Measurements from ENCODE around the gene PRPF6.

The PRPF6 gene

DNA sequence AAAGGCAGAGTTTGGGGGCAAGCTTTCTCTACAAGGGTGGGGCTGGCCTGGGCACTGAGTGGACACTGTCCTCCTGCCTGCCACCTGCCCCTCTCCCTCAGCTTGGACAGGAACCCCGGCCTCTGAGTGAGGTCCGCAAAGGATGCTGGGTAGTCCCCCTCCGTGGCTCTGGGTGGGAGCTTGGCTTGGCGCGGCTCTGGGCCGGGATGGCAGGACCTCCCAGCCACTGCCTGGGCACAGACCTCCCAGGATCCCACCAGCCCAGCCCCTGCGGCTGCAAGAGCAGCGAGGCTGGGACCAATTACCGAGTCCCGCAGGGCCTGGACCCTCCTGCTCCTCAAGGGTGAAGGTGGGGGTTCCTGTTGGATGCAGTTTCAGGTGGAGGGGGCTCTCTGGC, 71.4 kb downstream of the PRPF6 start:
- DNase-seq, result no peak

DNA sequence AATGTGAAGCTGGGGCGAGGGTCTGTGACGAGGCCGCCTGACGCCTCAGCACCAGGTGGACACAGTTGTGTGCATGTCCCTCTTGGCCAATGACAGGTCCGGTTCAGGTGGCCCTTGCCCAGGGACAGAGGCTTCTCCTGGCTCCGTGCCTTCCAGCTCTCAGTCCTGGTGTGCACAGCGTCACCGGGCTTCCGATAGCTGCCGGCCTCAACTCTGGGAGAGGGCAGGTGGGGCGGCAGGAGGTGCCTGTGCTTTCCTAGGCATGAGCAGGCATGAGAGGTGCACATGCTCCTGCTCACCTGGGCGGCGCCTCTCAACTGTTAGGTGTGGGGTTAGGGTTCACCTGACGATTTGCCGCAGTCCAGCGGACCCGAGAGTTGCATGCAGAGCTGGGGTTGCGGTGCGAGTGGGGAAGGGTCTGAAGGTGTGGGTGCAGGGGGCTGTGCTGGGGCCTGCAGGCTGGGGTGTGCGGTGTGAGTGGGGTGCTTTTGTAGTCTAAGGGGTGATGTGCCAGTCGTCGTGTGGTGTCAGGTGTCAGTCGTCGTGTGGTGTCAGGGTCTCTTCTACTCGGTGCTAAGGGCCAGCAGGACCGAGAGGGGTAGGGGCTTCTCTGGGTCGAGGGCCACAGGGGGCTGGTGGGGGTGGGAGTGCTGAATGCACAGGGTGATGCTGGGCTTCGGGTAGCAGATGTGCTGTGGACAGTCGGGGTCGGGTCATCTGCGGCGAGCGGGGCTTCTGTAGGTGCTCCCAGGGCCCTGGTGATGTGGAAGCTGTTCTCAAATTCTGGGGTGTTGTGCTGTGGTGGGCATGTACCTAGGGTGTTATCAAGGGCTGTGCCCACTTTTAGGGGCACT, 72.3 kb downstream of the PRPF6 start:
- no peak for DNase-seq

DNA sequence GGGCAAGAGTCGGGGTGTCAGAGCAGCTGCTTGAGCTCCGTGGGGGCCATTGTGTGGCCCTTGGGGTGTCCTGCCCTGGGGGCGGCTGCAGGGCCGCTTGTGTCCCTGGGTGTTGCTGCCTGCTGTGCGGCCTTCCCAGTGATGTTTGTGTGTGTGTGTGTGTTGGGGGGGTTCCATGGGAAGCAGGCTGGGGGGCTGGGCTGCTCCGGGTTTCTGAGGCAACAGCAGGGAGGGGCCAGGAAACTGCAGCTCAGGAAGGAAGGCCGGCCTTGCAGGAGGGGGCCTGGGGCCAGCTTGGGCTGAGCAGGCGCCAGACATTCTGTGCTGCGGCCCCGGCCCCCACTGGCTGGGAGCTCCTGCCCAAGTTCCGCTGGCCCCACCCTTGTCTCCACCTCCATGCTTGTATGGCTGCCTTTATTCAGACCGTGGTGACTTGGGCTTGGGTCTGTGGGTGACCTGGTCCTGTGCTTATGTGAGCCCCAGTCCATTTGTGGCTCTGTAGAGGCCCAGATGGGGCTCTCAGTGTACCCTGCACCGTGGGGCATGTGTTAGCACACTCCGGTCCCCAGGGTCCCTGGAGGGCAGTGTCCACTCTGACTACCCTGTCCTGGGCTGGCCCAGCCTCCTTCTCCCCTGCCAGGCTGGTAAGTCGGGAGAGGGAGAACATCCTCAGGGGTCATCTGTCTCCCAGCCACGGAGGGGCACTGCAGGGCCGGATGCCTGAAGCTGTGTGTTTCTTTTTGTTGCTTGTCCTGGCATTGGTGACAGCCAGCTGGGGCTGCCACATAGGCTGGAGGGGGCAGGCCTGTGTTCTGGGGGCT, 73.1 kb downstream of the PRPF6 start:
- peak; percentile 91 for DNase-seq

- DNase-seq, result no peak
Observed at GRCh38 chr20:64055396-64055892, 74.5 kb downstream of the PRPF6 start.

GRCh38 chr20:64055893-64056638, 75.1 kb downstream of the PRPF6 start:
- DNase-seq, result no peak

GRCh38 chr20:64056639-64056888, 75.6 kb downstream of the PRPF6 start:
- no peak for DNase-seq

- DNase-seq, result no peak
Observed at GRCh38 chr20:64056889-64057627, 76.1 kb downstream of the PRPF6 start.

DNA sequence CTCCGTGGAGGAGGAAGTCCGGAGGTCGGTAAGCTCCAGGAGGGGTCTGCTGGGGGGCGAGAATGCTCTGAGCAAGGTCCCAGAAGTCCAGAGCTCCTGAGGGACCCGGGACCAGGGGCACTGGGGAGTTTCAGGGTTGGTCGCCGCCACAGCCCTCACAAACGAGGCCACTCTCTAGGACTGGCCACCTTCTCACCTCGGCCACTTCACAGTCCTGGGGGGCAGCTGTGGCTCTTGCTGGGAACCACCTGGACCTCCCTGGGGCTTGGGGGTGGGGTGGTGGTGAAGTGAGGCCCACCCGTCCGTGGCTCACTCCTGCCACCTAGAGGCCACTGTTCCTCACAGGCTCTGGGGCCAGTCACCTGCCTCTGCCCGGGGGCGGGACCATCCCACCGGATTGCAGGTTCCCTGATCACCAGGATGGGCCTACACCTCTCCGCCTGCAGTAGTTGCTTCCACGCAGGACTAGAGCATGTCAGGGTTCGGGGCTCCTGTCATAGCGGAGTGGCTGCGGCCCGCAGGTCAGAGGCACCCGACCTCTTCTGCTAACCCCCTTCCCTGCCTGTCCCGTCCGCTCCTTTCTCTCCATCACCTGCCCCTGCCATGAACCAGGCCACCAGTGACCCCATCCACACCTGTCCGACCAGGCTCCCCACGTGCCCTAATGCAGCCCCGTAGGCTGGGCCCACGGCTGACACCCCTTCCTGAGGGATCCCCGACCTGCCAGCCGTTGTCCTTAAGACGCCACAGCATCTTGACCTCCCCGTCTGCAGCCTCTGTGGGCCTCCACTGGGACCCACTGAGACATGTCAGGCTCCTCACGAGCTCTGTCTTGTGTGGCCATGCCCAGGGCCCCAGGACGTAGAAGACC, 76.9 kb downstream of the PRPF6 start:
- DNase-seq, result peak; percentile 65

DNA sequence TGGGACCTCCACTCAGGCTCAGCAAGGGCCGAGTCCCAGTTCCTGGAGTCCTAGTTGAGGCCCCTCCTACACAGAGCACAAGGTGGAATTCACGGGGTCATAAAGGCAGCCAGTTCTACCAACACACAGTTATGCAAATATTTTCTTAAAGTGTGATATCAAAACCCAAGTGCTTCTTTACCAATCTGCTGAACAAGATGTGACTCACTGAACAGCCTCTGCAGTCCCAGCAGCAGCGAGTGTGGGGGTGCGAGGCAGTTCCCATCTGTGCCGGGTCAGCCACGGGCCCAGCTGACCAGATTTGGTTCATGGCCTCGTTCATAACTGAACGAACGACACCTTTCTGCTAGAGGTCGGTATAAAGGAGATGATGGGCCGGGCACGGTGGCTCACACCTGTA, 77.6 kb downstream of the PRPF6 start:
- no peak for DNase-seq

DNA sequence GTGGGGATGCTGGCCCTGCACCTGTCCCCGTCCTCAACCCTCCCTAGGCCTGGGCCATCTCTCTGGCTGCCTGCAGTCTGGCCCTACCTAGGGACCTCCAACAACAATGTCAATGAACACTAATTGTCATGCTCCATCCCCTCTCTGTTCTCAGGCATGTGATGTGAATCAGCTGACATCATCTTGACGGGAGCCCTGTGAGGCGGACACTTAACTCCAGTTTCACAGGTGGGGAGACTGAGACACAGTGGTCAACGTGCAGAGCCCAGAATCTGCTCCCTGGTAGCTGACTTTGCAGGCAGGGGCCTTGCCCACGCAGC, 81.3 kb downstream of the PRPF6 start:
- DNase-seq, result no peak

DNA sequence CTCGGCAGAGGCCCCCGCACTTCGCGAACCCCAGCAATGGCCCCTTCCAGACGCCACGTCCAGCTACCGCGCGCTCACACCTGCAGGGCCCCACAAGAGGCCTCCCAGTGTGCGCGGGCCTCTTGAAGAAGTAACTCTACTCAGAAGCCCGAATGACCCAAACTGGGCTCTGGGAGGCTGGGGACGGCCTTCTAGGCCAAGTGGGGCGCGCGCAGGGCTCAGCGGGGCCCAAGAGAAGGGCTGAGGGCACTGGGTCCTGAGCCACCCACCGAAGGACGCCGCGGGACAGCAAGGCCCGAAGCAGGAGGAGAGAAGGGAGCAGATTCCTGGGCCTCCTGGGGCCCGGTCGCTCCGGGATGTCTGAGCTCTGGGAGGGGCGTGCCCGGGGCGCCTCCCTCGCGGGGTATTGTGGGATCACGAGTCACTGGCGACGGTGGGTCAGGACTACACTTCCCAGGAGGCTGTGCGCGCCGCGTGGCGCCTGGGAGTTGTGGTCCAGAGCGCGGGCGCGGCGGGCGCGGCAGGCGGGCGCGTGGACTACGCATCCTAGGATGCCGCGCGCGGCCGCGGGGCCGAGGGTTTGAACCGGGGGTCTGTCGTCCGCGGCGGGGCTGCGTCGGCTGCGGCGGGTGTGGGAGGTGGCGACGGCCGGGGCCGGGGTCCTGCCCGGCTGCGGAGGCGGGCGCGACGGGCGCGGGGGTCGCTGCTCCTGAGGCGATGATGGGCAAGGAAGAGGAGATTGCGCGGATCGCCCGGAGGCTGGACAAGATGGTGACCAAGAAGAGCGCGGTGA, 81.9 kb downstream of the PRPF6 start, which contains the start of gene TCEA2:
Gene TCEA2, plus strand, starts transcription at position 603 of the 793 bp plus-strand sequence. Its CDS starts 115 bp downstream, at position 718.
- DNase-seq, result peak; percentile 93

GRCh38 chr20:64063389-64064144, 82.6 kb downstream of the PRPF6 start:
- no peak for DNase-seq

DNA sequence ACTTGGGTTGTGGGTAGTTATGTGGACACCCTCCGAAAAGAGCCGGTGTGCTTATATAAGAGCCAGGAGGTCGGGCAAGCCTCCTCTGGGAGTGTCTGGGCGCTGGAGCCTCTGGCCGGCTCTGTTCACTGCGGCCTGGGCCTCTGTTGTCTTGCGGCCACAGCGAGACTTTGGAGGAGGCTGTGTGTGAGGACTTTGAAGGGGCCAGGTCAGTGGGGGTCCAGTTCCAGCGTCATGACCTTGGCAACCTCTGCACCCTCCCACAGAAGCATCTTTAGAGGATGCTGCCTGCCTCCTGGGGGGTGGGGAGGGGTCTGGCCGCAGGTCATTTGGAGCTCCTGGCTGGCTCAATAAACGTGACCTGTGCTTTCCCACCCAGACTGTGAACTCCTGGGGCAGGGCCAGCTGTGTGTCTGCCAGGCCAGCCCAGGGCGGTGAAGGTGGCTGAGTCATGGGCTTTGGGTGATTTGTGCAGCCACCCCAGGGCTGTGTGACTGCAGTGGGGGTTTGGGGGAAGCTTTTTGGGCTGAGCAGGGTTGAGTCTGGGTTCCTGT, 83.3 kb downstream of the PRPF6 start:
- no peak for DNase-seq

GRCh38 chr20:64065062-64065973, 84.4 kb downstream of the PRPF6 start:
- DNase-seq, result no peak

- peak; percentile 55 for DNase-seq
Observed at GRCh38 chr20:64065974-64066343, 85.0 kb downstream of the PRPF6 start.

GRCh38 chr20:64067005-64067632, 86.2 kb downstream of the PRPF6 start:
- no peak for DNase-seq

DNA sequence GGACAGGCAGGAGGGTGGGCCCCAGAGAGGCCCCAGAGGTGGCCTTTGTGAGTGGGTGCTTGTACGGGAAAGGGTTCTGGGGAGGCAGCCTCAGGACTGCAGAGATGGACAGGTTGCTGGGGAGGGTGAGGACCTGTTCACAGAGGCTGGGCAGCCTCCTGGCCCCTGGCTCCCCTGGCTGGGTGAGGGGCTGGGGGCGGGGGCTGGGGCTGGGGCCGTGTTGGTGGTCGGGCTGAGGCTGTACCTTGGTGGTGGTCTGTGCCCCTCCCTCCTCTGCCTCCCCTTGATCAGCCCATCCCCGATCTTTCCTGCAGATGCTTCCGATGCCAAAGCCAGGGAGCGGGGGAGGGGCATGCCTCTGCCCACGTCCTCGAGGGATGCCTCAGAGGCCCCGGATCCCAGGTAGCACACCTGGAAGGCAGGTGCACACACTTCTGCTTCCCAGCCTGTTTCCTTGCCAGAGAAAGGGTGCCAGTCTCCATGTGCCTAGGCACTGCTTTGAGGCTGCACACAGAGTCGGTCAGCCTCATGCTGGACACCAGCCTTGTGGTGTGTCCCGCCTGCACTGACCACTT, 86.9 kb downstream of the PRPF6 start:
- no peak for DNase-seq
